HG02588 (cell line): ENCODE data around the gene MTCP1.

Source experiments
- ATAC-seq: cut with Tn5 transposase; IDR thresholded peaks from one replicate; pipeline ENCODE4 v1.9.1; 2021; ENCODE audit warnings: mild to moderate bottlenecking, moderate library complexity; ENCODE audit not compliant: unreplicated experiment

Gene MTCP1

GRCh38 chrX:155070975-155071693 is at the start of gene MTCP1, which contains the start of the genes BRCC3 and CMC4:
MTCP1 (minus strand) TSS chrX:155071136; CDS start chrX:155066010, 5,126 bp downstream.
BRCC3 (plus strand) TSS chrX:155071508; CDS start chrX:155071528, 20 bp downstream.
CMC4 (minus strand) TSS chrX:155071136; CDS start chrX:155064023, 7,113 bp downstream.
- ATAC-seq: peak; percentile 89

GRCh38 chrX:155115174-155115819 is 44.4 kb upstream of the MTCP1 start:
- ATAC-seq: no peak

- no peak for ATAC-seq
These were observed 42.2 kb upstream of the MTCP1 start for GRCh38 chrX:155113097-155113496.

- ATAC-seq: no peak
These were observed 41.2 kb upstream of the MTCP1 start for GRCh38 chrX:155112171-155112570.

GRCh38 chrX:155108427-155108826 is 37.5 kb upstream of the MTCP1 start:
- no peak for ATAC-seq

GRCh38 chrX:155105919-155106318 is 35.0 kb upstream of the MTCP1 start:
- ATAC-seq: no peak

GRCh38 chrX:155094468-155095061 is 23.6 kb upstream of the MTCP1 start:
- ATAC-seq: no peak

GRCh38 chrX:155086961-155087735 is 16.2 kb upstream of the MTCP1 start:
- no peak for ATAC-seq

- ATAC-seq: no peak
These were observed 15.4 kb upstream of the MTCP1 start for GRCh38 chrX:155086202-155086840.

- peak; percentile 5 for ATAC-seq
These were observed 851 bp upstream of the MTCP1 start for GRCh38 chrX:155071694-155072280.

GRCh38 chrX:155070663-155070974 is 317 bp downstream of the MTCP1 start:
- ATAC-seq: peak; percentile 21

GRCh38 chrX:155070038-155070437 is 898 bp downstream of the MTCP1 start:
- ATAC-seq: no peak

GRCh38 chrX:155069414-155069813 is 1.5 kb downstream of the MTCP1 start:
- no peak for ATAC-seq

- ATAC-seq: no peak
These were observed 2.8 kb downstream of the MTCP1 start for GRCh38 chrX:155068165-155068564.

- no peak for ATAC-seq
These were observed 5.8 kb downstream of the MTCP1 start for GRCh38 chrX:155065035-155065734.

- no peak for ATAC-seq
These were observed 9.2 kb downstream of the MTCP1 start for GRCh38 chrX:155061760-155062159.

GRCh38 chrX:155056877-155057792 is 13.8 kb downstream of the MTCP1 start:
- no peak for ATAC-seq

- ATAC-seq: no peak
These were observed 14.5 kb downstream of the MTCP1 start for GRCh38 chrX:155056471-155056870.

GRCh38 chrX:155055494-155055893 is 15.4 kb downstream of the MTCP1 start:
- ATAC-seq: no peak
